Endothelial cell of umbilical vein (primary cell): ENCODE data around the gene CCDC142. TPM values are rescaled to one million over a fixed set of nuclear protein-coding genes. Genes with fewer than 3 reads are reported as not detected.
A peak's percentile ranks its signal among the peaks of the same experiment; 100 is the strongest.
"Not testable (repeated sequence)": the region's sequence is repeated elsewhere in the genome, so short reads cannot be mapped to it uniquely, and the experiment has no call there.

ENCODE experiments used
- BruUV-seq: library from RNA; stranded (reverse); fragments of 400-500 nt; replicated peaks from 2 replicates; lab custom pipeline; 2021; lab: Mats Ljungman, UMichigan
- CTCF ChIA-PET: fragments of 300-600, 350-600 bp; sonication (Branson Sonifier 250); formaldehyde crosslinking; loops from one replicate; lab custom pipeline; 2021; ENCODE audit warnings: antibody characterized with exemption, inconsistent platforms; lab: Charles Lee
- POLR2A ChIA-PET: fragments of 300-600, 350-600 bp; sonication (Branson Sonifier 250); formaldehyde crosslinking; loops from one replicate; lab custom pipeline; 2021; ENCODE audit warnings: antibody characterized with exemption, inconsistent platforms; lab: Charles Lee
- DNase-seq: peaks from one replicate; pipeline ENCODE4 v3.0.0-alpha.2; 2011; ENCODE audit warnings: low read depth, low spot score
- FAIRE-seq: peaks from 2 replicates; lab custom pipeline; 2011; peaks lifted over from hg19 to GRCh38; lab: Jason Lieb, UNC
- H2AFZ ChIP-seq: 2 replicates; pipeline ENCODE4 v1.6.0; 2012; ENCODE audit warnings: low read depth, low read length, control low read depth, inconsistent platforms
- H3K27ac ChIP-seq: 2 replicates; pipeline ENCODE4 v1.5.1; 2011; ENCODE audit warnings: low read depth, mild to moderate bottlenecking, control low read depth, low read length, moderate library complexity; ENCODE audit not compliant: insufficient read depth
- H3K27me3 ChIP-seq, 2 experiments: 2 replicates each; pipeline versions ENCODE4 v1.6.0 to v1.6.1; 2011; ENCODE audit warnings: low read length in 2 of 2, mixed read lengths in 1 of 2; ENCODE audit not compliant: control insufficient read depth in 2 of 2, insufficient read depth in 2 of 2
- H3K36me3 ChIP-seq, 2 experiments: 2 replicates in 1 of 2; 3 replicates in 1 of 2; pipeline ENCODE4 v1.5.1; 2011; ENCODE audit warnings: low read length in 2 of 2, mild to moderate bottlenecking in 1 of 2, moderate library complexity in 1 of 2; ENCODE audit not compliant: control insufficient read depth in 2 of 2, insufficient read depth in 2 of 2; ENCODE audit errors: extremely low read depth in 1 of 2
- H3K4me1 ChIP-seq: 3 replicates; pipeline ENCODE4 v1.5.1; 2011; ENCODE audit warnings: mild to moderate bottlenecking, low read length; ENCODE audit not compliant: control insufficient read depth, insufficient read depth; ENCODE audit errors: extremely low read depth
- H3K4me2 ChIP-seq: 2 replicates; pipeline ENCODE4 v1.6.1; 2011; ENCODE audit warnings: low read length, control low read depth, mixed read lengths; ENCODE audit not compliant: insufficient read depth
- H3K4me3 ChIP-seq, 3 experiments: fragments of 200-600 bp in 1 of 3; sonication (generic), shearing (Covaris generic) in 1 of 3; replicated peaks in 1 of 3; 2 replicates each; pipeline ENCODE4 v1.5.1; 2011 to 2016; ENCODE audit warnings: control low read depth in 3 of 3, low read length in 3 of 3, mild to moderate bottlenecking in 2 of 3, inconsistent platforms in 1 of 3, low read depth in 1 of 3, moderate library complexity in 1 of 3; ENCODE audit not compliant: insufficient read depth in 1 of 3
- H3K79me2 ChIP-seq: 2 replicates; pipeline ENCODE4 v1.6.0; 2012; ENCODE audit warnings: low read length, inconsistent platforms; ENCODE audit not compliant: control insufficient read depth, insufficient read depth
- H3K9ac ChIP-seq: replicated peaks from 2 replicates; pipeline ENCODE3; 2011; ENCODE audit warnings: low read length, control low read depth; ENCODE audit not compliant: insufficient read depth; ENCODE audit errors: extremely low read depth
- H3K9me1 ChIP-seq: replicated peaks from 3 replicates; pipeline ENCODE4 v1.6.0; 2011; ENCODE audit warnings: mild to moderate bottlenecking, low read length; ENCODE audit not compliant: control insufficient read depth, insufficient read depth; ENCODE audit errors: extremely low read depth
- H3K9me3 ChIP-seq: replicated peaks from 2 replicates; pipeline ENCODE4 v1.5.1; 2012; ENCODE audit warnings: low read length, inconsistent platforms; ENCODE audit not compliant: control insufficient read depth, insufficient read depth
- H4K20me1 ChIP-seq: replicated peaks from 2 replicates; pipeline ENCODE3; 2011; ENCODE audit warnings: mild to moderate bottlenecking, low read length; ENCODE audit not compliant: control insufficient read depth, insufficient read depth; ENCODE audit errors: extremely low read depth
- EZH2 ChIP-seq: IDR thresholded peaks from 2 replicates; pipeline ENCODE4 v1.6.1; 2012; ENCODE audit warnings: borderline replicate concordance, low read depth, mild to moderate bottlenecking, moderate library complexity, low read length, inconsistent platforms; ENCODE audit not compliant: severe bottlenecking
- FOS ChIP-seq: IDR thresholded peaks from 2 replicates; pipeline ENCODE4 v1.6.1; 2011; ENCODE audit warnings: mild to moderate bottlenecking, low read length, moderate library complexity, borderline replicate concordance; ENCODE audit not compliant: insufficient read depth
- MYC ChIP-seq: IDR thresholded peaks from one replicate; pipeline ENCODE4 v1.6.1; 2011; ENCODE audit warnings: mild to moderate bottlenecking, low read depth, low read length
- dilution Hi-C: fragments of 300-500 bp; cut with MboI; formaldehyde crosslinking; loops from one replicate; pipeline ENCODE4 v1.15.0; 2019; ENCODE audit warnings: low sequenced_read_pairs; ENCODE audit not compliant: extremely low pct_ligation_motif_present
- intact Hi-C: fragments of 100-400 bp; cut with micrococcal nuclease; formaldehyde crosslinking; loops from one replicate; pipeline ENCODE4 v1.10.0; 2022
- polyA plus RNA-seq, 4 experiments: library from polyadenylated mRNA; depleted of rRNA in 3 of 4; stranded (reverse) in 3 of 4; unstranded in 1 of 4; fragments of >200 nt; gene quantifications; 2 replicates each; pipeline versions ENCODE4 v1.2.1 to v1.2.3, GENCODE V29; 2011 to 2012; ENCODE audit warnings: missing spikeins in 1 of 4
- total RNA-seq: library from RNA; stranded (reverse); gene quantifications from 2 replicates; pipeline ENCODE4 v1.2.3, GENCODE V29; 2021
- TF ChIP-seq, protein P1 (sequence below): IDR thresholded peaks from 2 replicates; pipeline ENCODE4 v1.6.1; 2011; ENCODE audit not compliant: insufficient read depth, insufficient read length
- TF ChIP-seq, protein P2 (sequence below), 2 donors: IDR thresholded peaks; 1 replicate in 1 of 2; 2 replicates in 1 of 2; pipeline ENCODE4 v1.5.1; 2011; ENCODE audit warnings: low read length in 2 of 2, mild to moderate bottlenecking in 2 of 2, moderate library complexity in 2 of 2, control low read depth in 1 of 2, inconsistent platforms in 1 of 2, low read depth in 1 of 2; ENCODE audit not compliant: insufficient read depth in 1 of 2; ENCODE audit errors: extremely low read depth in 1 of 2

The CCDC142 gene
- total and polyA plus RNA-seq, 2 donors (not counting 3 experiments of a cell fraction or from before 2014, with no cell fraction given), result 12.8 to 23.8 TPM

DNA sequence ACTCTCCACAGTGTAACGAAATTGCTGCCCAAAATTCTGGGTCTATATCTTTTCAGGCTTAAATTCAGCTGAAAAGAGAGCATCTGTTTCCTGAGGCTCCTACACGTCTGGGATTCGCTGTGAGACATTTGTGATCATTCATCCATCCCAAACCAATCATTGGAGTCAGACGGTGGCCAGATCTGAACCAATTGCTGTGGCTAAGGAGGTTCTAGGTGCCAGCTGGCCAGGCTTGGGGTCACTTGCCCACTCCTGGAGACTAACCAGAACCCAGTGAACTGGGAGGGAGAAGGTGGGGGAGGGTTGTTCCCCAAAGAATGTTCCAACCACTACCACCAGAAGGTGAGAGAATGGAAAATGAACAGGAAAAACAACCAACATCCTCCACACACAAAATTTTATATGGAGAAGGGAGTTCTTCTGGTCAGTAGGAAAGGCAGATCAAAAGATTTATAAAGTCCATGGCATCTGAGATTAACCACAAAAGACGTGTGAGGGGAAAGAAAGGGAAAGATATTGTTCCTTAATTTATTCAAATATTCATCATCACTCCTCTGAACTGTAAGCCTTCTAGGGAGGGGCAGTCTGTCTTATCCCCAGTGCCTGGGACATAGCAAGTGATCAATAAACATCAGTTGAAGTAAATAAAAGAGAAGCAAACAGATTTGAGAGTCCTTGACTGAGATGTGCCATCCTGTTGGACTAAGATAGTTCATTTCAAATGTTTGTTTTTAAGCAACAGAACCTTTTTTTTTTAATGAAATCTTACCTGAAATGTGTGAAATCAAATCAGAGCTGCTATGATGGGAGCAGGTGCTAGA is 38.1 kb downstream of the CCDC142 start:
- ChIA-PET CTCF (interaction anchor here (1.1 to 1.5 kb wide), 3 partner anchors 10 to 87 kb away, joined by 3 read pairs; partner anchors contain the start of genes INO80B and WBP1), POLR2A (no interaction called here)
- TF ChIP-seq EZH2 (no peak), FOS (no peak), MYC (no peak)
- TF ChIP-seq, protein P1, sequence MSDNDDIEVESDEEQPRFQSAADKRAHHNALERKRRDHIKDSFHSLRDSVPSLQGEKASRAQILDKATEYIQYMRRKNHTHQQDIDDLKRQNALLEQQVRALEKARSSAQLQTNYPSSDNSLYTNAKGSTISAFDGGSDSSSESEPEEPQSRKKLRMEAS, result no peak
- TF ChIP-seq, protein P2, sequence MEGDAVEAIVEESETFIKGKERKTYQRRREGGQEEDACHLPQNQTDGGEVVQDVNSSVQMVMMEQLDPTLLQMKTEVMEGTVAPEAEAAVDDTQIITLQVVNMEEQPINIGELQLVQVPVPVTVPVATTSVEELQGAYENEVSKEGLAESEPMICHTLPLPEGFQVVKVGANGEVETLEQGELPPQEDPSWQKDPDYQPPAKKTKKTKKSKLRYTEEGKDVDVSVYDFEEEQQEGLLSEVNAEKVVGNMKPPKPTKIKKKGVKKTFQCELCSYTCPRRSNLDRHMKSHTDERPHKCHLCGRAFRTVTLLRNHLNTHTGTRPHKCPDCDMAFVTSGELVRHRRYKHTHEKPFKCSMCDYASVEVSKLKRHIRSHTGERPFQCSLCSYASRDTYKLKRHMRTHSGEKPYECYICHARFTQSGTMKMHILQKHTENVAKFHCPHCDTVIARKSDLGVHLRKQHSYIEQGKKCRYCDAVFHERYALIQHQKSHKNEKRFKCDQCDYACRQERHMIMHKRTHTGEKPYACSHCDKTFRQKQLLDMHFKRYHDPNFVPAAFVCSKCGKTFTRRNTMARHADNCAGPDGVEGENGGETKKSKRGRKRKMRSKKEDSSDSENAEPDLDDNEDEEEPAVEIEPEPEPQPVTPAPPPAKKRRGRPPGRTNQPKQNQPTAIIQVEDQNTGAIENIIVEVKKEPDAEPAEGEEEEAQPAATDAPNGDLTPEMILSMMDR (IDR thresholded peaks at IDR 0.05; ENCODE audit: extremely low read depth in 1 of 2, insufficient read depth in 1 of 2, low read depth in 1 of 2, low read length in 2 of 2), result no peak
- H3K27ac ChIP-seq, result no peak overlapping the region
- H3K79me2 ChIP-seq, result no peaks in the 10 kb centered on the region
- H3K9ac ChIP-seq, result no peak overlapping the region
- no peaks in the 10 kb centered on the region for H3K9me1 ChIP-seq
- H3K4me3 ChIP-seq, result no peak overlapping the region
- H4K20me1 ChIP-seq, result no peaks in the 10 kb centered on the region
- intact Hi-C loops (loop anchor here (1.0 kb wide), 1 partner anchor 10 kb away; no protein-coding TSS in a partner anchor), dilution Hi-C loops (no loop called here)
- FAIRE-seq, result peak; percentile 35
- no peaks in the 10 kb centered on the region for H3K36me3 ChIP-seq
- H3K9me3 ChIP-seq, result no peaks in the 10 kb centered on the region
- peaks cover 21% of the 10 kb centered on the region for H3K4me1 ChIP-seq
- H3K27me3 ChIP-seq, result peaks cover 22 to 36% of the 10 kb centered on the region in 2 experiments
- H3K4me2 ChIP-seq, result no peak overlapping the region
- BruUV-seq, result no TSS peak
- no peak overlapping the region for H2AFZ ChIP-seq
- no peak for DNase-seq

DNA sequence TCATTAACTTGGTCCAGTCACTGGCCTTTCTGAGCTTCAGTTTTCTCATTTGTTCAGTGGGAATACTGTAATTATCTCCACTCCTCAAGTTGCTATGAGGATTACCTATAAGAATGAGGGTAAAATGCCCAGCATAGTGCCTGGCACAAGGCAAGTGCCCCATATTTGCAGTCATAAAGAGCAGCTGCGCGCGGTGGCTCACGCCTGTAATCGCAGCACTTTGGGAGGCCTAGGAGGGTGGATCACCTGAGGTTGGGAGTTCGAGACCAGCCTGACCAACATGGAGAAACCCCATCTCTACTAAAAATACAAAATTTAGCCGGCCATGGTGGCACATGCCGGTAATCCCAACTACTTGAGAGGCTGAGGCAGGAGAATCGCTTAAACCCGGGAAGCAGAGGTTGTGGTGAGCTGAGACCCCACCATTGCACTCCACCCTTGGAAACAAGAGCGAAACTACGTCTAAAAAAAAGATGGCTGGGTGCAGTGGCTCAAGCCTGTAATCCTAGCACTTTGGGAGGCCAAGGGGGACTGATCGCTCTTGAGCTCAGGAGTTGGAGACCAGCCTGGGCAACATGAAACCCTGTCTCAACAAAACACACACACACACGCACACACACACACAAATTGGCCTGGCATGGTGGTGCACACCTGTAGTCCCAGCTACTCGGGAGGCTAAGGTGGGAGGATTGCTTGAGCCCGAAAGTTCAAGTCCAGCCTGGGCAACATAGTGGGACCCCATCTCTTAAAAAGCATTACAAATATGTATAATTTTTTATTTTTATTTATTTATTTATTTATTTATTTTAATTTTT is 40.1 kb downstream of the CCDC142 start:
- BruUV-seq, FAIRE-seq, H2AFZ ChIP-seq, H3K9me1 ChIP-seq, POLR2A ChIA-PET, H3K9me3 ChIP-seq, H3K79me2 ChIP-seq, CTCF ChIA-PET, DNase-seq, H3K36me3 ChIP-seq, H3K4me3 ChIP-seq, H3K27ac ChIP-seq, H4K20me1 ChIP-seq, H3K9ac ChIP-seq, intact Hi-C loops, H3K4me2 ChIP-seq, dilution Hi-C loops: not testable (repeated sequence)
- peaks cover 27% of the 10 kb centered on the region for H3K4me1 ChIP-seq
- H3K27me3 ChIP-seq, result peaks cover 22 to 35% of the 10 kb centered on the region in 2 experiments
